SU-DHL-6 (cell line): ENCODE results near the gene GREM1.

ENCODE experiments used
- H2AFZ ChIP-seq: fragments of 200-600 bp; sonication (generic); 2 replicates; pipeline ENCODE4 v1.6.1; 2014; ENCODE audit warnings: low read depth, mild to moderate bottlenecking, moderate library complexity, mixed read lengths, antibody characterized with exemption, low read length; ENCODE audit not compliant: severe bottlenecking
- H3F3A ChIP-seq: fragments of 200-600 bp; shearing (Covaris generic); 2 replicates; pipeline ENCODE4 v1.6.0; 2016; ENCODE audit warnings: antibody characterized with exemption, mild to moderate bottlenecking; ENCODE audit not compliant: insufficient read depth
- H3K27ac ChIP-seq: fragments of 200-600 bp; sonication (generic); 2 replicates; pipeline ENCODE4 v1.5.1; 2016; ENCODE audit warnings: low read depth, mild to moderate bottlenecking, low read length, moderate library complexity, mixed read lengths
- H3K27me3 ChIP-seq: fragments of 200-600 bp; sonication (generic), shearing (Covaris generic); 2 replicates; pipeline ENCODE4 v1.6.0; 2014; ENCODE audit warnings: mild to moderate bottlenecking, low read length
- H3K36me3 ChIP-seq: fragments of 200-600 bp; sonication (generic); 2 replicates; pipeline ENCODE4 v1.6.1; 2014; ENCODE audit warnings: mild to moderate bottlenecking, low read length, mixed read lengths
- H3K4me2 ChIP-seq: fragments of 300-600, 200-600 bp; shearing (Covaris generic), sonication (generic); 2 replicates; pipeline ENCODE4 v1.6.0; 2014; ENCODE audit warnings: low read length, low read depth, mild to moderate bottlenecking; ENCODE audit not compliant: poor library complexity, severe bottlenecking
- H3K4me3 ChIP-seq: fragments of 200-600 bp; sonication (generic); 2 replicates; pipeline ENCODE4 v1.5.1; 2014; ENCODE audit warnings: antibody characterized with exemption, low read length, mild to moderate bottlenecking, mixed read lengths; ENCODE audit not compliant: insufficient read depth, poor library complexity, severe bottlenecking
- H3K79me2 ChIP-seq: fragments of 200-600 bp; sonication (generic); 2 replicates; pipeline ENCODE4 v1.6.1; 2014; ENCODE audit warnings: mild to moderate bottlenecking, low read length, moderate library complexity; ENCODE audit not compliant: insufficient read depth
- H3K9ac ChIP-seq: fragments of 200-600 bp; sonication (generic); 2 replicates; pipeline ENCODE4 v1.7.0; 2014; ENCODE audit warnings: mild to moderate bottlenecking, low read length
- H3K9me2 ChIP-seq: fragments of 200-600 bp; sonication (generic); replicated peaks from 2 replicates; pipeline ENCODE4 v1.6.1; 2014; ENCODE audit warnings: low read length; ENCODE audit not compliant: insufficient read depth
- H3K9me3 ChIP-seq: fragments of 200-600 bp; sonication (generic); 2 replicates; pipeline ENCODE4 v1.6.1; 2014; ENCODE audit warnings: low read length, mixed read lengths; ENCODE audit not compliant: insufficient read depth
- H4K20me1 ChIP-seq: fragments of 200-600 bp; sonication (generic); 2 replicates; pipeline ENCODE4 v1.6.1; 2014; ENCODE audit warnings: low read depth, mild to moderate bottlenecking, antibody characterized with exemption, low read length, moderate library complexity, mixed read lengths
- CTCF ChIP-seq: fragments of 200-600 bp; sonication (generic); IDR thresholded peaks from one replicate; pipeline ENCODE4 v1.5.1; 2017; ENCODE audit warnings: antibody characterized with exemption, mild to moderate bottlenecking, low read length, moderate library complexity; ENCODE audit not compliant: insufficient read depth, poor library complexity, severe bottlenecking
- EZH2phosphoT487 ChIP-seq: fragments of 200-600 bp; sonication (generic), shearing (Covaris generic); conservative IDR thresholded peaks from 2 replicates; pipeline ENCODE4 v1.6.1; 2018; ENCODE audit warnings: mild to moderate bottlenecking, antibody characterized with exemption, low read length, moderate library complexity, mixed read lengths

Gene GREM1

GRCh38 chr15:32698773-32699390, 18.9 kb upstream of the GREM1 start:
- H3K9ac ChIP-seq: no peak overlapping the region
- no peaks in the 10 kb centered on the region for H3K36me3 ChIP-seq
- no peaks in the 10 kb centered on the region for H3K79me2 ChIP-seq
- H3K4me2 ChIP-seq: no peak overlapping the region
- H3K27me3 ChIP-seq: no peaks in the 10 kb centered on the region
- H2AFZ ChIP-seq: no peak overlapping the region
- no peak overlapping the region for H3K4me3 ChIP-seq
- H3F3A ChIP-seq: no peaks in the 10 kb centered on the region
- no peaks in the 10 kb centered on the region for H3K9me3 ChIP-seq
- no peaks in the 10 kb centered on the region for H3K9me2 ChIP-seq
- no peak for TF ChIP-seq EZH2phosphoT487
- no peak for TF ChIP-seq CTCF
- no peaks in the 10 kb centered on the region for H4K20me1 ChIP-seq
- no peak overlapping the region for H3K27ac ChIP-seq

GRCh38 chr15:32700501-32701150, 17.2 kb upstream of the GREM1 start:
- Histone ChIP-seq H3K79me2 (no peaks in the 10 kb centered on the region), H3F3A (no peaks in the 10 kb centered on the region), H3K36me3 (no peaks in the 10 kb centered on the region), H3K4me3 (no peak overlapping the region), H3K9ac (no peak overlapping the region), H3K27ac (no peak overlapping the region), H3K4me2 (no peak overlapping the region), H3K27me3 (no peaks in the 10 kb centered on the region), H4K20me1 (no peaks in the 10 kb centered on the region), H3K9me3 (no peaks in the 10 kb centered on the region), H3K9me2 (no peaks in the 10 kb centered on the region), H2AFZ (no peak overlapping the region)
- TF ChIP-seq EZH2phosphoT487 (no peak), CTCF (no peak)

- Histone ChIP-seq H3K36me3 (no peaks in the 10 kb centered on the region), H3K9me3 (no peaks in the 10 kb centered on the region), H2AFZ (no peak overlapping the region), H3K9me2 (no peaks in the 10 kb centered on the region), H4K20me1 (no peaks in the 10 kb centered on the region), H3K4me3 (no peak overlapping the region), H3K4me2 (no peak overlapping the region), H3K27ac (no peak overlapping the region), H3F3A (no peaks in the 10 kb centered on the region), H3K27me3 (no peaks in the 10 kb centered on the region), H3K79me2 (no peaks in the 10 kb centered on the region), H3K9ac (no peak overlapping the region)
- TF ChIP-seq CTCF: no peak
Measured at GRCh38 chr15:32701863-32702262, 15.9 kb upstream of the GREM1 start.
